ENCODE measurements around the gene ZNF701. TPM values are rescaled to one million over a fixed set of nuclear protein-coding genes. Genes with fewer than 3 reads are reported as not detected.
"Not testable (repeated sequence)": the region's sequence is repeated elsewhere in the genome, so short reads cannot be mapped to it uniquely, and the experiment has no call there.

Gene ZNF701
- total RNA-seq, 1 donor from 2014 or later: 17.3 TPM

- no peaks in the 10 kb centered on the region for H3K27me3 Mint-ChIP-seq (ENCODE audit: low read depth)
- no peaks in the 10 kb centered on the region for H3K9me3 Mint-ChIP-seq
- no peaks in the 10 kb centered on the region for H3K4me1 Mint-ChIP-seq
- H3K4me3 Mint-ChIP-seq: no peak overlapping the region
- TF ChIP-seq CTCF (conservative IDR thresholded peaks at IDR 0.05): peak; percentile 47
- peaks cover 37% of the 10 kb centered on the region for H3K36me3 Mint-ChIP-seq (ENCODE audit: low read depth)
- no peak for DNase-seq (ENCODE audit: low read depth, low spot score)
- no peak overlapping the region for H3K27ac Mint-ChIP-seq (ENCODE audit: unreplicated experiment)
Measured at GRCh38 chr19:52590728-52591127, 20.6 kb downstream of the ZNF701 start.

GRCh38 chr19:52592301-52592700, 22.2 kb downstream of the ZNF701 start:
- peaks cover 43% of the 10 kb centered on the region for H3K36me3 Mint-ChIP-seq (ENCODE audit: low read depth)
- H3K4me1 Mint-ChIP-seq: no peaks in the 10 kb centered on the region
- no peak for TF ChIP-seq CTCF (conservative IDR thresholded peaks at IDR 0.05)
- H3K27me3 Mint-ChIP-seq (ENCODE audit: low read depth): no peaks in the 10 kb centered on the region
- no peak for DNase-seq (ENCODE audit: low read depth, low spot score)
- H3K4me3 Mint-ChIP-seq: no peak overlapping the region
- no peak overlapping the region for H3K27ac Mint-ChIP-seq (ENCODE audit: unreplicated experiment)
- peaks cover 5% of the 10 kb centered on the region for H3K9me3 Mint-ChIP-seq

GRCh38 chr19:52593441-52593840, 23.4 kb downstream of the ZNF701 start:
- not testable (repeated sequence) for H3K9me3 Mint-ChIP-seq; H3K27ac Mint-ChIP-seq (ENCODE audit: unreplicated experiment); H3K4me1 Mint-ChIP-seq; DNase-seq (ENCODE audit: low read depth, low spot score); H3K4me3 Mint-ChIP-seq; H3K27me3 Mint-ChIP-seq (ENCODE audit: low read depth)
- H3K36me3 Mint-ChIP-seq (ENCODE audit: low read depth): peaks cover 41% of the 10 kb centered on the region

GRCh38 chr19:52599241-52599640, 29.2 kb downstream of the ZNF701 start:
- Mint-ChIP-seq H3K4me3 (no peak overlapping the region), H3K27me3 (ENCODE audit: low read depth) (no peaks in the 10 kb centered on the region), H3K9me3 (peaks cover 9% of the 10 kb centered on the region), H3K4me1 (peaks cover 21% of the 10 kb centered on the region), H3K27ac (ENCODE audit: unreplicated experiment) (no peak overlapping the region), H3K36me3 (ENCODE audit: low read depth) (peaks cover 28% of the 10 kb centered on the region)
- no peak for DNase-seq (ENCODE audit: low read depth, low spot score)
- TF ChIP-seq CTCF (conservative IDR thresholded peaks at IDR 0.05): no peak

- peak overlapping the region; percentile 91 for H3K4me3 Mint-ChIP-seq
- H3K4me1 Mint-ChIP-seq: peaks cover 23% of the 10 kb centered on the region
- peak overlapping the region; percentile 67 for H3K27ac Mint-ChIP-seq (ENCODE audit: unreplicated experiment)
- no peaks in the 10 kb centered on the region for H3K27me3 Mint-ChIP-seq (ENCODE audit: low read depth)
- H3K36me3 Mint-ChIP-seq (ENCODE audit: low read depth): peaks cover 25% of the 10 kb centered on the region
- no peak for DNase-seq (ENCODE audit: low read depth, low spot score)
- H3K9me3 Mint-ChIP-seq: peaks cover 9% of the 10 kb centered on the region
- no peak for TF ChIP-seq CTCF (conservative IDR thresholded peaks at IDR 0.05)
Measured at GRCh38 chr19:52600639-52601024, 30.5 kb downstream of the ZNF701 start.

- DNase-seq (ENCODE audit: low read depth, low spot score): peak; percentile 93
- H3K9me3 Mint-ChIP-seq: peaks cover 7% of the 10 kb centered on the region
- H3K27me3 Mint-ChIP-seq (ENCODE audit: low read depth): no peaks in the 10 kb centered on the region
- peak; percentile 56 for TF ChIP-seq CTCF (conservative IDR thresholded peaks at IDR 0.05)
- H3K4me3 Mint-ChIP-seq: peak overlapping the region; percentile 91
- peaks cover 25% of the 10 kb centered on the region for H3K4me1 Mint-ChIP-seq
- peaks cover 23% of the 10 kb centered on the region for H3K36me3 Mint-ChIP-seq (ENCODE audit: low read depth)
- peak overlapping the region; percentile 67 for H3K27ac Mint-ChIP-seq (ENCODE audit: unreplicated experiment)
Measured at GRCh38 chr19:52601025-52601973, 31.2 kb downstream of the ZNF701 start.
